GM19023 (cell line): Measurements from ENCODE around the gene NCOA1.

ENCODE experiments used
- ATAC-seq: cut with Tn5 transposase; IDR thresholded peaks from one replicate; pipeline ENCODE4 v1.9.1; 2021; ENCODE audit warnings: mild to moderate bottlenecking, moderate library complexity; ENCODE audit not compliant: unreplicated experiment

NCOA1 gene

DNA sequence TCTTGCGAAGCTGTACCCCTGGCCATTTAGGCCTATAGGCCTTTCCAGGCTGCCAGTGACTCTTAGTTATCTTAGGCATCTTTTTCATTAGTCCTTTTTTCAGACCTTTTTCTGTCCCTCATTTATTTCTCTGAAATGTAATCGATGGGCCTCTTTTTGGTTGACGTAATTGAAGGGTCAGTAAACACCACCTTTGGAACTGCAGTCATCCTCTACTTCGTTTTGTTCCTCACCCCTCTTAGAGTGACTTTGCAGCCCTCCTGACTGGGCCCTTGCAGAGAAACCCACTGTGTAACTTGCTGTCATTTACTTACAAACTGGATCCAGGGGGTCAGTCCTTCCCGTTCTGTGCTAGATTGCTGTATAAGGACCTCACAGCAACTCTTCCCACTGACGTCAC, 325.4 kb downstream of the NCOA1 start:
- no peak for ATAC-seq

DNA sequence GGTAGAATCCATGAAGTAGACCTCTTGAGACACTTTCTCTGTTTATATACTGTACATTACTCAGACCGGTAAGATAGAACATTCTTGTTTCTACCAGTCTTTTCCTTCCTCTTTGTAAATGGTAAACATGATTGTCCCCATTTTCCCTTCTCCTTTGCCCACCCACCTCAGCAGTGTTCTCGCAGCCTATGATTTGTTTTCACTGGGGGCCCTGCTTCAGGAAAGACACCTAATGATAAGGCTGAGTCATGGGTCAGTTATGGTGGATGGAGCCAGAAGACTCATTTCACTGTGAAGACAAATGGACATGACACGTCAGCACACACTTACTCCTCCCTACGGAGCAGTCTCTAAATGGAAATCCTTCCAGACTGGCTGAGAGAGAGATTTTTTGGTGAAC, 325.8 kb downstream of the NCOA1 start:
- ATAC-seq: no peak

DNA sequence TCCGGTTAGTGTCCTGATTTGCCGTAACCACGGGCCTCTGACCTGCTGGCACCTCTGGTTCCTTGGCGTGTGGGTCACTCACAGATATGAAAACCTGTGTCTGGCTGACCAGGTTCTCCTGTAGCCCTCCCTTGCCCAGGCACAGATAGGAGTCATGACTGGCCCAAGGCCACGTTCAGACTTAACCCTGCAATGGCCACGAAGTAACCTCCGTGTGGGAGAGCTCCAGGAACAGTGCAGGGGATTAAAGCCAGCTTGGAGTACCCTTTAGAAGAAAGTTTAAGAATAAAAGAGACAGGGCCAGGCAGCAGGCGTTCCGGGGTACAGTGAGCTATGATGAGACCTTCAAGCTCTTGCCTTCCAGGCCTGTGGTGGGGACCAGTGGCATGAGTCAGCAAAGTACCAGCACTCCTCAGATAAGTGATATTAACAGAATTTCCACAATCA, 327.7 kb downstream of the NCOA1 start:
- no peak for ATAC-seq

DNA sequence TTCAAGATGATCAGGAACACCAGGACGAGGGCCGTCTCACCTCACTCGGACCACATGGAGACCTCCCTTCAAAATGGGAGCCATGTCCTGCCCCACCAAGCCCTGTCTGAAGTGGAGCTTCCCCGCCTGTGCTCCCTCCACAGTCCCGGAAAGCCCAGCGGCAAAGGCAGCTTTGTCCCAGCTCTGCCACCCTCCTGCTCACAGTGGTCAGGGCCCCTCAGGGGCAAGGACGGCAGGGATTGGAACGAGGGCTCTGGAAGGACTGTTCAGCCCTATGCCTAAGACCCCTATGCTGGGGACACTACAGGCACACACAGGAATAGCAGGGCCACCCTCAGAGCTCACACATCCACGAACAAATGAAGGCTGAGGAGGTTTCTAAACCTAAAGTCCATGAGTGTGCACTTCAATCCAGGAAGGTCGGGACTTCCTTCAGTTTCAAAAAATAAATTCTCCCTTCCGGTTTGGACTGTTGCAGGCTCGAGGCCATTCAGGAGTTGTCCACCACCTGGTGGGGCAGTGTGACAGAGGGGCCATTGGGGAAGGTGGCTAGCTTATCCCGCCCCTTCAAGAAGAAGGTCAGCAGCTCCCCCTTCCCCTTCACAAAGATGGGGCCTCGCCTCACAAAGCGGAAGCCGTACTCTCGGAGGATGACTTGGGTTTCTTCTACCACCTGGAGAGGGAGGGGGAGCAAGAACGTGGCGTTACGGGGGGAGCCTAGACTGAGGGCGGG, 328.6 kb downstream of the NCOA1 start:
- ATAC-seq: no peak

DNA sequence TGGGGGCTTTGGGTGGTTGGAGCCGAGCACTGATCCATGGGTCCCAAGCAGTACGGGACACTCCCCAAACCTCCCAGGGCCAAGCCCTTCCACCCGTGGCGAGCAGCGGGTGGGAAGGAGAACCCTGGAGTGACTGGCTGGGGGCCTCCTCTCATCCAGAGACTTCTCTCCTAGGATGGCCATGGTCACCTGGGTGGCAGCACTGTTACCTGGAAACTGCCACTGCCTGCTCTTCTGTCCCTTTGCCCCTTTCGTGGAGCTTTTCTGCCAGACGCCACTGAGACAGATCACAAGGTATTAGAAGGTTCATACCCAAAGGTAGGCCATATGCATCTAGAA, 329.1 kb downstream of the NCOA1 start:
- ATAC-seq: no peak
